SK-N-SH (cell line): ENCODE data around the gene C1orf232. TPM values are rescaled to one million over a fixed set of nuclear protein-coding genes. Genes with fewer than 3 reads are reported as not detected.
A peak's percentile ranks its signal among the peaks of the same experiment; 100 is the strongest.

Experiments used
- CTCF ChIA-PET: fragments of 300-600, 350-600 bp; formaldehyde crosslinking; extraction: SDS; loops from one replicate; lab custom pipeline; 2021; lab: Yijun Ruan, JAX
- POLR2A ChIA-PET: fragments of 350-600 bp; sonication (Branson Sonifier 250); formaldehyde crosslinking; extraction: SDS; loops from one replicate; lab custom pipeline; 2020; ENCODE audit warnings: antibody characterized with exemption, inconsistent platforms; lab: Yijun Ruan, JAX
- DNase-seq: peaks from one replicate; pipeline ENCODE4 v3.0.0; 2012
- H2AFZ ChIP-seq: fragments of 200-600 bp; sonication (generic); 2 replicates; pipeline ENCODE4 v1.8.1; 2016; ENCODE audit warnings: antibody characterized with exemption, mild to moderate bottlenecking, low read depth
- H3F3A ChIP-seq: fragments of 200-600 bp; sonication (generic); replicated peaks from 2 replicates; pipeline ENCODE3; 2016; ENCODE audit warnings: antibody characterized with exemption, mild to moderate bottlenecking; ENCODE audit not compliant: insufficient read depth
- H3K27ac ChIP-seq, 2 experiments: fragments of 200-500 bp in 1 of 2; fragments of 200-600 bp in 1 of 2; sonication (Bioruptor generic) in 1 of 2; sonication (generic), shearing (Covaris generic) in 1 of 2; 2 replicates each; pipeline versions ENCODE4 v1.5.1 to v1.6.1; 2014 to 2016; ENCODE audit warnings: low read depth in 2 of 2, inconsistent platforms in 1 of 2, low read length in 1 of 2, mild to moderate bottlenecking in 1 of 2, mixed read lengths in 1 of 2
- H3K27me3 ChIP-seq: fragments of 200-600 bp; sonication (generic), shearing (Covaris generic); 2 replicates; pipeline ENCODE4 v1.6.1; 2016; ENCODE audit warnings: mixed run types; ENCODE audit not compliant: insufficient read depth
- H3K36me3 ChIP-seq, 2 experiments: fragments of 200-500 bp in 1 of 2; fragments of 200-600 bp in 1 of 2; sonication (Bioruptor generic) in 1 of 2; sonication (generic) in 1 of 2; replicated peaks in 1 of 2; 2 replicates each; pipeline versions ENCODE3 to v1.5.1; 2014 to 2016; ENCODE audit warnings: low read length in 1 of 2, mild to moderate bottlenecking in 1 of 2; ENCODE audit not compliant: insufficient read depth in 2 of 2, control insufficient read depth in 1 of 2
- H3K4me1 ChIP-seq, 2 experiments: fragments of 200-500 bp in 1 of 2; fragments of 200-600 bp in 1 of 2; sonication (Bioruptor generic) in 1 of 2; sonication (generic), shearing (Covaris generic) in 1 of 2; 2 replicates each; pipeline versions ENCODE4 v1.5.1 to v1.6.1; 2014 to 2016; ENCODE audit warnings: low read depth in 1 of 2, low read length in 1 of 2, mixed run types in 1 of 2; ENCODE audit not compliant: insufficient read depth in 2 of 2, control insufficient read depth in 1 of 2
- H3K4me2 ChIP-seq: fragments of 200-600 bp; sonication (generic), shearing (Covaris generic); 2 replicates; pipeline ENCODE4 v1.6.1; 2017; ENCODE audit warnings: mixed run types
- H3K4me3 ChIP-seq, 2 experiments: fragments of 200-500 bp in 1 of 2; fragments of 200-600 bp in 1 of 2; sonication (Bioruptor generic) in 1 of 2; sonication (generic), shearing (Covaris generic) in 1 of 2; 2 replicates each; pipeline versions ENCODE4 v1.5.1 to v1.8.1; 2014 to 2016; ENCODE audit warnings: low read depth in 2 of 2, inconsistent platforms in 1 of 2, low read length in 1 of 2, mild to moderate bottlenecking in 1 of 2, mixed read lengths in 1 of 2, moderate library complexity in 1 of 2
- H3K79me2 ChIP-seq: fragments of 200-600 bp; sonication (generic); 2 replicates; pipeline ENCODE4 v1.8.1; 2017; ENCODE audit warnings: mild to moderate bottlenecking; ENCODE audit not compliant: insufficient read depth
- H3K9ac ChIP-seq: fragments of 200-600 bp; sonication (generic); 2 replicates; pipeline ENCODE4 v1.6.1; 2017; ENCODE audit warnings: mixed run types
- H3K9me2 ChIP-seq: fragments of 200-600 bp; sonication (generic); 2 replicates; pipeline ENCODE4 v1.6.1; 2017; ENCODE audit warnings: mixed run types
- H3K9me3 ChIP-seq: fragments of 200-600 bp; sonication (generic); 2 replicates; pipeline ENCODE4 v1.6.1; 2017; ENCODE audit warnings: mixed run types, mild to moderate bottlenecking, moderate library complexity
- H4K20me1 ChIP-seq: fragments of 200-600 bp; sonication (generic); 2 replicates; pipeline ENCODE4 v1.6.1; 2017; ENCODE audit warnings: mild to moderate bottlenecking, mixed run types; ENCODE audit not compliant: insufficient read depth
- CTCF ChIP-seq: fragments of 200-600 bp; sonication (generic); IDR thresholded peaks from 2 replicates; pipeline ENCODE4 v1.6.1; 2017; ENCODE audit warnings: antibody characterized with exemption, mild to moderate bottlenecking, moderate library complexity
- ELF1 ChIP-seq: IDR thresholded peaks from 2 replicates; pipeline ENCODE4 v1.4.0; 2012
- FOSL2 ChIP-seq: IDR thresholded peaks from 2 replicates; pipeline ENCODE4 v1.4.0; 2012; ENCODE audit warnings: low read depth, mild to moderate bottlenecking, moderate library complexity, borderline replicate concordance
- FOXJ3 ChIP-seq: sonication (generic); formaldehyde crosslinking; IDR thresholded peaks from 2 replicates; pipeline ENCODE4 v1.5.1; 2020; ENCODE audit warnings: mild to moderate bottlenecking, missing genetic modification reagents
- FOXM1 ChIP-seq: IDR thresholded peaks from 2 replicates; pipeline ENCODE4 v1.4.0; 2012; ENCODE audit warnings: low read depth, mild to moderate bottlenecking
- GATA2 ChIP-seq: sonication (generic); formaldehyde crosslinking; IDR thresholded peaks from 2 replicates; pipeline ENCODE4 v1.5.0; 2020; ENCODE audit warnings: mild to moderate bottlenecking, missing genetic modification reagents
- JUND ChIP-seq: IDR thresholded peaks from 2 replicates; pipeline ENCODE4 v1.4.0; 2012
- MEF2A ChIP-seq: IDR thresholded peaks from 2 replicates; pipeline ENCODE4 v1.4.0; 2012; ENCODE audit warnings: low read depth, borderline replicate concordance
- MXI1 ChIP-seq: IDR thresholded peaks from 2 replicates; pipeline ENCODE4 v1.6.1; 2012; ENCODE audit warnings: mild to moderate bottlenecking, low read depth, low read length, improper control_type of control experiment
- RAD21 ChIP-seq: IDR thresholded peaks from 2 replicates; pipeline ENCODE4 v1.6.1; 2012; ENCODE audit warnings: mild to moderate bottlenecking, low read length
- RCOR1 ChIP-seq: fragments of 150-350 bp; IDR thresholded peaks from 2 replicates; pipeline ENCODE4 v1.6.1; 2017; ENCODE audit warnings: antibody characterized with exemption, low read length
- REST ChIP-seq: IDR thresholded peaks from 2 replicates; pipeline ENCODE4 v1.6.1; 2012; ENCODE audit warnings: mild to moderate bottlenecking, low read depth, low read length, moderate library complexity
- RXRA ChIP-seq: IDR thresholded peaks from 2 replicates; pipeline ENCODE4 v1.4.0; 2012; ENCODE audit warnings: low read depth, mild to moderate bottlenecking, borderline replicate concordance
- SIN3A ChIP-seq: IDR thresholded peaks from 2 replicates; pipeline ENCODE4 v1.6.1; 2012; ENCODE audit warnings: low read depth, mild to moderate bottlenecking, low read length, moderate library complexity, borderline replicate concordance
- SMC3 ChIP-seq: IDR thresholded peaks from 2 replicates; pipeline ENCODE4 v1.6.1; 2012; ENCODE audit warnings: low read depth, low read length, improper control_type of control experiment
- USF2 ChIP-seq: fragments of 150-350 bp; IDR thresholded peaks from 2 replicates; pipeline ENCODE4 v1.6.1; 2017; ENCODE audit warnings: antibody characterized with exemption, low read length, low read depth, borderline replicate concordance
- YY1 ChIP-seq: IDR thresholded peaks from 2 replicates; pipeline ENCODE4 v1.4.0; 2012; ENCODE audit warnings: low read depth, mild to moderate bottlenecking
- ZBTB33 ChIP-seq: IDR thresholded peaks from 2 replicates; pipeline ENCODE4 v1.4.0; 2012; ENCODE audit warnings: low read depth, borderline replicate concordance
- WGBS: methylation state at CpG from one replicate; pipeline ENCODE4 v1.1.6; 2017; ENCODE audit warnings: low lambda C conversion rate; 5-methylcytosine and 5-hydroxymethylcytosine counted together
- polyA plus RNA-seq, 3 experiments: library from polyadenylated mRNA; depleted of rRNA; stranded (reverse); fragments of >200 nt; gene quantifications; 2 replicates each; pipeline ENCODE4 v1.2.3, GENCODE V29; 2012

The C1orf232 gene
- polyA plus RNA-seq, 1 of the 3 experiments (the other 2 are of a cell fraction) = not detected

GRCh38 chr1:26159743-26160039 lies 9.1 kb downstream of the C1orf232 start:
- Histone ChIP-seq H3F3A (no peaks in the 10 kb centered on the region), H2AFZ (no peak overlapping the region), H3K36me3 (no peaks in the 10 kb centered on the region), H3K4me2 (peak overlapping the region; percentile 8; the same call in 1 of the 2 replicates), H3K9ac (no peak overlapping the region), H3K9me3 (no peaks in the 10 kb centered on the region), H3K27ac (no peak overlapping the region), H3K79me2 (no peaks in the 10 kb centered on the region), H3K4me3 (peak overlapping the region in 1 of 2 experiments; percentile 43; a peak in 2 of 4 replicates), H3K4me1 (peaks cover 6 to 36% of the 10 kb centered on the region in 2 experiments; a peak in 1 of 4 replicates), H3K9me2 (no peaks in the 10 kb centered on the region), H4K20me1 (no peaks in the 10 kb centered on the region), H3K27me3 (no peaks in the 10 kb centered on the region)
- DNase-seq = no peak
- POLR2A ChIA-PET = no interaction called here
- CTCF ChIA-PET = interaction anchor here (13.7 kb wide), 1 partner anchor 13 kb away, joined by 131 read pairs; no protein-coding TSS in a partner anchor
- 78% methylated on average over 4 of the region's 4 CpGs for WGBS
- no peak for TF ChIP-seq USF2
- no peak for TF ChIP-seq RXRA
- TF ChIP-seq FOXJ3 (CRISPR knock-in tag) = no peak
- no peak for TF ChIP-seq GATA2 (CRISPR knock-in tag)
- no peak for TF ChIP-seq FOXM1
- TF ChIP-seq SMC3 = no peak
- no peak for TF ChIP-seq MXI1
- no peak for TF ChIP-seq RAD21
- no peak for TF ChIP-seq ZBTB33
- no peak for TF ChIP-seq FOSL2
- no peak for TF ChIP-seq CTCF
- no peak for TF ChIP-seq MEF2A
- no peak for TF ChIP-seq YY1
- no peak for TF ChIP-seq RCOR1
- TF ChIP-seq REST = no peak
- TF ChIP-seq SIN3A = no peak
- TF ChIP-seq ELF1 = no peak
- no peak for TF ChIP-seq JUND
